NCI-H2107 treated with DMSO at 0.1 percent for 48 hours (cell line): ENCODE data around the gene HIGD1C.
"Not testable (repeated sequence)": the region's sequence is repeated elsewhere in the genome, so short reads cannot be mapped to it uniquely, and the experiment has no call there.

Source experiments
- DNase-seq: peaks from one replicate; lab custom pipeline; 2025; ENCODE audit not compliant: unreplicated experiment; lab: John Stamatoyannopoulos, UW

HIGD1C gene

DNA sequence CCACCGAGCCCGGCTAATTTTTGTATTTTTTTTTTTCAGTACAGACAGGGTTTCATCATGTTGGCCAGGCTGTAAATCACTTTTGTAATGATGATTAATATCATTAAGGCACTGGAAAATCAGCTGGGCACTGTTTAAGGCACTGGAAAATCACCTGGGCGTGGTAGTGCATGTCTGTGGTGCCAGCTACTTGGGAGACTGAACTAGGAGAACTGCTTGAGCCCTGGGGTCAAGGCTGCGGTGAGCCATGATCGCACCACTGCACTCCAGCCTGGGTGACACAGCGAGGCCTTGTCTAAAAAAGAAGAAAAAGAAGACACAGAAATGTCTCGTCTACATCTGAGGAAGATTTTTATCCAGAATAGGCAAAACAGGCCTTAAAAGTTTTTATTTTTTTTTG, 61.1 kb downstream of the HIGD1C start:
- no peak for DNase-seq

DNA sequence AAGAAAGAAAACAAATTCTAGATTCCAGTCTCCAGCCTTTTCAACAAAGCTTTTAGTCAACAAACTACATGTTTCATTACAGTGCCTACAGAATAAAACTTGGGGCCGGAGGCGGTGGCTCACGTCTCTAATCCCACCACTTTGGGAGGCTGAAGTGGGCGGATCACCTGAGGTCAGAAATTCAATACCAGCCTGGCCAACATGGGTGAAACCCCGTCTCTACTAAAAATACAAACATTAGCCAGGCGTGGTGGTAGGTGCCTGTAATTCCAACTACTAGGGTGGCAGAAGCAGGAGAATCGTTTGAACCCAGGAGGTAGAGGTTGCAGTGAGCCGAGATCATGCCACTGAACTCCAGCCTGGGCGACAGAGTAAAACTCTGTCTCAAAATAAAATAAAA, 62.1 kb downstream of the HIGD1C start:
- not testable (repeated sequence) for DNase-seq

DNA sequence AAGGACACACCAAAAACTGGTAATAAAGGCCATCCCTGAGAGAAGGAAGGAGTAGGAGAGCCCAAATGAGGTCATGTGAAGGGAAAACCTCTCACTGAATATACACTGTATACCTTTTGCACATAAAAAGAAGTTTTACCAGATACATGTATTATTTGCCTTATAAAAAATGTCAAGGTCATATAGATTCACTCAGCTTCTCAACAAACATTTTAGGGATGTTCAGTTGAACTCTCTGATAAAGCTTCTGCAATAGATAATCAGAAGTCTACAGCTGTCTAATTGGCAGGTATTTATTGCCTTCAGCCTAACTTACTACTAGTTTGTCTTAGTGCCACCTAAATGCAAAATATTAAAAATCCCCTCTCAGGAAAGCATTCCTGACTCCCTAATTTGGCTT, 65.1 kb downstream of the HIGD1C start:
- DNase-seq: no peak

GRCh38 chr12:51018956-51019355, 66.6 kb downstream of the HIGD1C start:
- no peak for DNase-seq

DNA sequence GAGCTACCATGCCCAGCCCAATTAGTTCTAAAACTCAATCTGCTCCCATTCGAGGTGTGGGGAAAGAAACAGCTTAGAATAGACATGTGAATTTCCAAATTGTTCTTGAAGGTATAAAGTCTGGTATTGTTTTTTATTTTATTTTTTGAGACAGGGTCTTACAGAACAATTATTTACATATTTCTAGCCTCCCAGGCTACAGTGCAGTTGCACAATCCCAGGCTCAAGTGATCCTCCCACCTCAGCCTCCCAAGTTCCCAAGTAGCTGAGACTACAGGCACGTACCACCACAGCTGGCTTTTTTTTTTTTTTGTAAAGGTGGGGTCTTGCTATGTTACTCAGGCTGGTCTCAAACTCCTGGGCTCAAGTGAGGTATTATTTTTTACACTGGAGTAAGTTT, 67.6 kb downstream of the HIGD1C start:
- DNase-seq: no peak
